ENCODE results near the gene TCERG1L.

GRCh38 chr10:131065673-131066305, 245.7 kb downstream of the TCERG1L start:
- TF ChIP-seq CTCF (IDR thresholded peaks at IDR 0.05; ENCODE audit: insufficient read depth, low read length, poor library complexity, severe bottlenecking), result no peak
- no peak for TF ChIP-seq EZH2phosphoT487 (conservative IDR thresholded peaks at IDR 0.05; ENCODE audit: low read length)

Data from SU-DHL-6 (cell line).